HepG2 (cell line): ENCODE data around the gene ABHD6. TPM values are rescaled to one million over a fixed set of nuclear protein-coding genes. Genes with fewer than 3 reads are reported as not detected.

Source experiments
- CCDC6 ChIP-seq: sonication (generic); formaldehyde crosslinking; IDR thresholded peaks from 2 replicates; pipeline ENCODE4 v1.8.1; 2022; ENCODE audit warnings: mild to moderate bottlenecking, missing genetic modification reagents, moderate library complexity
- HMGXB4 ChIP-seq, 2 experiments: sonication (generic) in 1 of 2; formaldehyde crosslinking in 1 of 2; IDR thresholded peaks; 2 replicates each; pipeline versions ENCODE4 v1.4.0 to v1.6.1; 2018 to 2020; ENCODE audit warnings: missing genetic modification reagents in 2 of 2, borderline replicate concordance in 1 of 2, low read depth in 1 of 2, mild to moderate bottlenecking in 1 of 2, missing biosample characterization in 1 of 2
- KAT7 ChIP-seq: IDR thresholded peaks from 2 replicates; pipeline ENCODE4 v1.6.1; 2018; ENCODE audit warnings: borderline replicate concordance, missing compliant biosample characterization
- MBD4 ChIP-seq: IDR thresholded peaks from 2 replicates; pipeline ENCODE4 v1.6.1; 2012; ENCODE audit warnings: low read length, inconsistent platforms, borderline replicate concordance
- NFATC3 ChIP-seq: sonication (generic); formaldehyde crosslinking; IDR thresholded peaks from 2 replicates; pipeline ENCODE4 v1.5.1; 2020; ENCODE audit warnings: mild to moderate bottlenecking, missing genetic modification reagents
- NR2F6 ChIP-seq, 2 experiments: IDR thresholded peaks; 2 replicates each; pipeline ENCODE4 v1.6.1; 2016; ENCODE audit warnings: antibody characterized with exemption in 1 of 2, mild to moderate bottlenecking in 1 of 2
- SALL2 ChIP-seq: sonication (generic); formaldehyde crosslinking; IDR thresholded peaks from 2 replicates; pipeline ENCODE4 v1.8.1; 2023; ENCODE audit warnings: mild to moderate bottlenecking, missing genetic modification reagents, inconsistent platforms
- SP5 ChIP-seq: IDR thresholded peaks from 2 replicates; pipeline ENCODE4 v1.6.1; 2016; ENCODE audit warnings: low read depth, borderline replicate concordance
- THRA ChIP-seq: sonication (generic); formaldehyde crosslinking; IDR thresholded peaks from 2 replicates; pipeline ENCODE4 v1.4.0; 2020; ENCODE audit warnings: missing genetic modification reagents, borderline replicate concordance
- TRAFD1 ChIP-seq: sonication (generic); formaldehyde crosslinking; IDR thresholded peaks from 2 replicates; pipeline ENCODE4 v1.5.1; 2020; ENCODE audit warnings: missing genetic modification reagents, mild to moderate bottlenecking, borderline replicate concordance
- XBP1 ChIP-seq: sonication (generic); formaldehyde crosslinking; IDR thresholded peaks from 2 replicates; pipeline ENCODE4 v1.5.0; 2020; ENCODE audit warnings: missing genetic modification reagents
- ZKSCAN5 ChIP-seq: sonication (generic); formaldehyde crosslinking; IDR thresholded peaks from 2 replicates; pipeline ENCODE4 v1.5.1; 2020; ENCODE audit warnings: mild to moderate bottlenecking, missing genetic modification reagents
- ZNF282 ChIP-seq: fragments of 450-650 bp; IDR thresholded peaks from 2 replicates; pipeline ENCODE4 v1.6.1; 2018; ENCODE audit not compliant: partially characterized antibody
- ZNF326 ChIP-seq: sonication (generic); formaldehyde crosslinking; IDR thresholded peaks from 2 replicates; pipeline ENCODE4 v1.4.0; 2020; ENCODE audit warnings: missing genetic modification reagents, borderline replicate concordance
- ZNF501 ChIP-seq: sonication (generic); formaldehyde crosslinking; IDR thresholded peaks from 2 replicates; pipeline ENCODE4 v1.5.1; 2020; ENCODE audit warnings: mild to moderate bottlenecking, moderate library complexity, missing genetic modification reagents
- ZNF549 ChIP-seq: sonication (generic); formaldehyde crosslinking; IDR thresholded peaks from 2 replicates; pipeline ENCODE4 v1.5.0; 2020; ENCODE audit warnings: missing genetic modification reagents
- ZNF782 ChIP-seq: sonication (generic); formaldehyde crosslinking; IDR thresholded peaks from 2 replicates; pipeline ENCODE4 v1.4.0; 2020; ENCODE audit warnings: missing genetic modification reagents, mild to moderate bottlenecking, borderline replicate concordance
- polyA plus RNA-seq, 8 experiments: library from polyadenylated mRNA; depleted of rRNA in 3 of 8; stranded (reverse) in 7 of 8; unstranded in 1 of 8; fragments of >200 nt; fragmentation: Illumina TruSeq in 4 of 8; extraction: Trizol in 4 of 8; gene quantifications; 2 replicates each; pipeline versions ENCODE4 v1.2.1 to v1.2.3, GENCODE V29; 2011 to 2016; ENCODE audit warnings: low read depth in 4 of 8, missing spikeins in 1 of 8, mixed read lengths in 1 of 8; ENCODE audit not compliant: insufficient read depth in 1 of 8
- total RNA-seq, 5 experiments: library from RNA; depleted of rRNA; stranded (reverse); fragments of >200 nt; fragmentation: Illumina TruSeq; extraction: Trizol; gene quantifications; 2 replicates each; pipeline ENCODE4 v1.2.3, GENCODE V29; 2016; ENCODE audit warnings: low read depth in 1 of 5
- TF ChIP-seq, protein P1 (sequence below): sonication (generic); formaldehyde crosslinking; conservative IDR thresholded peaks from 2 replicates; pipeline ENCODE4 v1.4.0; 2020; ENCODE audit warnings: missing genetic modification reagents
- TF ChIP-seq, protein P2 (sequence below): sonication (generic); formaldehyde crosslinking; IDR thresholded peaks from 2 replicates; pipeline ENCODE4 v1.5.0; 2020; ENCODE audit warnings: missing genetic modification reagents

ABHD6 gene
- total and polyA plus RNA-seq, 2 of the 13 experiments (the other 11 are each of a cell fraction or from before 2014, with no cell fraction given) = 9.0 to 17.2 TPM

DNA sequence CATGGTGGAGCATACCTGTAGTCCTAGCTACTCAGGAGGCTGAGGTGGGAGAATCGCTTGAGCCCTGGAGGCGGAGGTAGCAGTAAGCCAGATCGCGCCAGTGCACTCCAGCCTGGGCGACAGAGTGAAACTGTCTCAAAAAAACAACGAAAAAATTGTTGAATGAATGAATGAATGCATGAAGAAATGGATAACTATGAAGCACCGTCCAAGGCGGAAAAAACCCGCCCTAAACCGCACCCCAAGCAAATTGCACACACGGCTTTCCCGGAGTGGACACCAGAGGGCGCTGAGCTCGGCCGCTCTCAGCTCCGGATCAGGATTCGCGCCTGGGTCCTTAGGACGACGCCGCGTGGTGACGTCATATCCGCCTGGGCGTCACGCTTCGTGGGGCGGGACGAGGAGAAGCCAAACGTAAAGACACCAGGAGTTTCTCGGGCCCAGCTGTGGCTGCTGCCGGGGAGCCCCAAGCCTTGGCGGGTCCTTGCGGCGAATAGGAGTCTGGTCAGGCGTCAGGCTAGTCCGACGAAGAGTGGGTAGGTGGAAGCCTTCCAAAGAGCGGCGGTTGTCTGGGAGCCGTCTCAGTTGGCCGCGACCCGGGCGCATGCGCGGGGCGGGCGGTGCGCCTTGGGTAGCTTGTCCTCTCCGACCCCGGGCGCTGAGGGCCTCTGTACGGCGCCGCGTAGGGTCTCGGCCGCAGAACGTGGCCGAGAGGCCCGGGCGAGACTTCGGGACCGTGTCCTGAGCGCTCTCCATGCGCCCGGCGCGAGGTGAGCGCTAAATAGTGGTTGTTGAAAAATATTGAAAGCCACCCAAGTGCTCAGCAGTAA lies 68.5 kb downstream of the ABHD6 start, which contains the start of the genes HTD2 and RPP14 (continued):
- TF ChIP-seq, protein P1, sequence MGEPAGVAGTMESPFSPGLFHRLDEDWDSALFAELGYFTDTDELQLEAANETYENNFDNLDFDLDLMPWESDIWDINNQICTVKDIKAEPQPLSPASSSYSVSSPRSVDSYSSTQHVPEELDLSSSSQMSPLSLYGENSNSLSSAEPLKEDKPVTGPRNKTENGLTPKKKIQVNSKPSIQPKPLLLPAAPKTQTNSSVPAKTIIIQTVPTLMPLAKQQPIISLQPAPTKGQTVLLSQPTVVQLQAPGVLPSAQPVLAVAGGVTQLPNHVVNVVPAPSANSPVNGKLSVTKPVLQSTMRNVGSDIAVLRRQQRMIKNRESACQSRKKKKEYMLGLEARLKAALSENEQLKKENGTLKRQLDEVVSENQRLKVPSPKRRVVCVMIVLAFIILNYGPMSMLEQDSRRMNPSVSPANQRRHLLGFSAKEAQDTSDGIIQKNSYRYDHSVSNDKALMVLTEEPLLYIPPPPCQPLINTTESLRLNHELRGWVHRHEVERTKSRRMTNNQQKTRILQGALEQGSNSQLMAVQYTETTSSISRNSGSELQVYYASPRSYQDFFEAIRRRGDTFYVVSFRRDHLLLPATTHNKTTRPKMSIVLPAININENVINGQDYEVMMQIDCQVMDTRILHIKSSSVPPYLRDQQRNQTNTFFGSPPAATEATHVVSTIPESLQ = 0 out of 2 replicates have a peak, but pooled peaks have one; percentile 50
- TF ChIP-seq ZNF549 (CRISPR knock-in tag) (no peak), KAT7 (CRISPR knock-in tag) (peak; percentile 89; the same call in 1 of the 2 replicates), ZNF282 (no peak), ZNF782 (CRISPR knock-in tag) (0 out of 2 replicates have a peak, but pooled peaks have one; percentile 22), ZNF326 (CRISPR knock-in tag) (no peak), SALL2 (CRISPR knock-in tag) (peak; percentile 21; the same call in 1 of the 2 replicates), XBP1 (no peak), ZNF501 (CRISPR knock-in tag) (peak; percentile 94), NFATC3 (CRISPR knock-in tag) (no peak), NR2F6 (IDR thresholded peaks at IDR 0.05) (no peak), NR2F6 (CRISPR knock-in tag; IDR thresholded peaks at IDR 0.05) (peak; percentile 8; the same call in 1 of the 2 replicates), THRA (CRISPR knock-in tag) (peak; percentile 59), CCDC6 (peak; percentile 78), TRAFD1 (CRISPR knock-in tag) (no peak), HMGXB4 (CRISPR knock-in tag; IDR thresholded peaks at IDR 0.05; ENCODE audit: borderline replicate concordance in 1 of 2, low read depth in 1 of 2) (peak; percentile 89 to 97), ZKSCAN5 (CRISPR knock-in tag) (no peak), SP5 (CRISPR knock-in tag) (peak; percentile 60), MBD4 (no peak)
- TF ChIP-seq, protein P2, sequence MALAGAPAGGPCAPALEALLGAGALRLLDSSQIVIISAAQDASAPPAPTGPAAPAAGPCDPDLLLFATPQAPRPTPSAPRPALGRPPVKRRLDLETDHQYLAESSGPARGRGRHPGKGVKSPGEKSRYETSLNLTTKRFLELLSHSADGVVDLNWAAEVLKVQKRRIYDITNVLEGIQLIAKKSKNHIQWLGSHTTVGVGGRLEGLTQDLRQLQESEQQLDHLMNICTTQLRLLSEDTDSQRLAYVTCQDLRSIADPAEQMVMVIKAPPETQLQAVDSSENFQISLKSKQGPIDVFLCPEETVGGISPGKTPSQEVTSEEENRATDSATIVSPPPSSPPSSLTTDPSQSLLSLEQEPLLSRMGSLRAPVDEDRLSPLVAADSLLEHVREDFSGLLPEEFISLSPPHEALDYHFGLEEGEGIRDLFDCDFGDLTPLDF (CRISPR knock-in tag) = peak; percentile 87
